ENCODE results near the gene AGBL4.

- TF ChIP-seq RAD21 (IDR thresholded peaks at IDR 0.05; ENCODE audit: low read depth) (no peak), TAF1 (IDR thresholded peaks at IDR 0.05; ENCODE audit: low read depth) (no peak), REST (IDR thresholded peaks at IDR 0.05; ENCODE audit: low read depth) (no peak), MAX (IDR thresholded peaks at IDR 0.05) (no peak), CEBPB (IDR thresholded peaks at IDR 0.05) (no peak), USF1 (IDR thresholded peaks at IDR 0.05) (no peak), EP300 (IDR thresholded peaks at IDR 0.05; ENCODE audit: borderline replicate concordance) (no peak), NFIC (IDR thresholded peaks at IDR 0.05) (no peak), YY1 (IDR thresholded peaks at IDR 0.05; ENCODE audit: low read depth) (no peak), FOXM1 (IDR thresholded peaks at IDR 0.05; ENCODE audit: borderline replicate concordance, low read depth) (no peak), CREB1 (IDR thresholded peaks at IDR 0.05; ENCODE audit: low read depth) (no peak), ZBTB7A (IDR thresholded peaks at IDR 0.05; ENCODE audit: low read depth) (no peak), EGR1 (IDR thresholded peaks at IDR 0.05) (no peak), TEAD4 (IDR thresholded peaks at IDR 0.05) (no peak)
These were observed 1306.7 kb downstream of the AGBL4 start for GRCh38 chr1:48717082-48717481.

Measured in Ishikawa (cell line).